GM23248 (cell line): ENCODE data around the gene FKTN.
"Not testable (repeated sequence)": the region's sequence is repeated elsewhere in the genome, so short reads cannot be mapped to it uniquely, and the experiment has no call there.

Source experiments
- EZH2 ChIP-seq: fragments of 200-600 bp; sonication (generic); IDR thresholded peaks from 2 replicates; pipeline ENCODE4 v1.6.1; 2018; ENCODE audit warnings: antibody characterized with exemption, mild to moderate bottlenecking; ENCODE audit not compliant: insufficient read depth, poor library complexity, severe bottlenecking
- EZH2phosphoT487 ChIP-seq: fragments of 200-600 bp; sonication (generic); IDR thresholded peaks from 2 replicates; pipeline ENCODE4 v1.6.1; 2018; ENCODE audit warnings: antibody characterized with exemption, moderate library complexity, mild to moderate bottlenecking, low read depth; ENCODE audit not compliant: insufficient read depth

DNA sequence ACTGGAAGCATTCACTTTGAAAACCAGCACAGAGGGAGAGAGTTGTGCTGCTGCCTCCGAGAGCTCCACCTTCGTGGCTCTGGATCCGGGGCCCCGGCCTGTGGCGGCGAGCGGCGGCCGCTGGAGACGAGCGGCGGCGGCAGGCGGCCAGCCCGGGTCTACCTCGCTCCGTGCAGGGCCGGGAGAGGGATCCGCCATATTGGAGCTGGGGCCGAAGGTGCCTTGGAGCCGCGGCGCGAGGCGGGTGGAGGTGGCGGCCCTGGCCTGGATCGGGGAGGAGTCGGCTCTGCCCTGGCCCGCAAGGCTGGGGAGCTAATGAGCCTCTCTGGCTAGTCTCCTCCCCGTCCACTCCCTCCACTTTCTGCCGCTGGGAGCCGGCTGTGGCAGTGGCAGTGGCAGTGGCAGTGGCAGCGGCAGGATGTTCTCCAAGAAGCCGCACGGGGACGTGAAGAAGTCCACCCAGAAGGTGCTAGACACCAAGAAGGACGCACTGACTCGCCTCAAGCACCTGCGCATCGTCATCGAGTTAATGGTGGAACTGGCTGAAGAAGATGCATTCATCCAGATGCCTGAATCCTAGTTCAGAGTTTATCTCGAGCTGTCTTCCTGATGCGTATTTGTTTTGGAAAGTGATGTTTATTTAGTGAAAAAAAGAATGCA is 38.1 kb upstream of the FKTN start:
- TF ChIP-seq EZH2phosphoT487, EZH2: not testable (repeated sequence)
